ENCODE data around the gene INPP5B.

DNA sequence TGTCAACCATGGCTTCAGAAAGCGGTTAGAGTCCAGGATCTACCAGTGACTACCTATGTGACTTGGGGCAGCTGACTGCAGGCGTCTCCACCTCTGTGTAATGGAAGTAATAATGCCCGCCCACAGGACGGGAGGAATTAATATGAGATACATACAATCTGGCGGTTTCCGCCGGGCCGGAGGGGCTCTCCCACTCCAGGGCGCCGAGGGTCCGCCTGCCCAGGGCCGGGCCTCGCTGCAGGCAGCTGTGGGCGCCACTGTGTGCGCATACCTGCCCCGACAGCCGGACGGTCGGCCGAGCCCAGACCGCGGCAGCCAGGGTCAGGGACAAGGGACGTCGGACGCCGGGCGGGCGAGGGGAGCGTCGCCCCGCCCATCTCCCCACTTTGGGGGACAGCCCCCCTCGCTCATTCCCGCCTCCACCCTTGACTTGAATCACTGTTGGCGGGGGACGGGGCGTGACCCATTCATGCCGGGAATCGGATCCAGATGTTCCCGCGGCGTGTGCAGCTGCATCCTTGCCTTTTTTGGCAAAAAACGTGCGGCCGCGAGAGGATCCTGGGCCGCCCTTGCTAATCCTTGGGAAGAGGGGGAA, 49.0 kb upstream of the INPP5B start:
- no peak for TF ChIP-seq EZH2 (IDR thresholded peaks at IDR 0.05; ENCODE audit: insufficient read depth, poor library complexity, severe bottlenecking)
- TF ChIP-seq EZH2phosphoT487 (IDR thresholded peaks at IDR 0.05; ENCODE audit: insufficient read depth, low read depth): no peak

Data from GM23248 (cell line).